Measurements from ENCODE around the gene EGLN3.

Gene EGLN3

GRCh38 chr14:33950320-33951182, at the start of gene EGLN3:
Gene EGLN3, minus strand, starts transcription at chr14:33951074. Its CDS starts 322 bp downstream, at chr14:33950752.
- H3K79me2 ChIP-seq: no peaks in the 10 kb centered on the region
- no peaks in the 10 kb centered on the region for H3K36me3 ChIP-seq (ENCODE audit: control insufficient read depth, insufficient read depth, low read length)
- H2AFZ ChIP-seq: peak within 1 kb of the TSS; percentile 78
- H3K27ac ChIP-seq: no peak within 1 kb of the TSS
- H3K4me3 ChIP-seq (ENCODE audit: low read depth, low read length): peak within 1 kb of the TSS; percentile 45
- peak within 1 kb of the TSS; percentile 85 for H3K4me2 ChIP-seq (ENCODE audit: low read length)
- peaks cover 3% of the 10 kb centered on the region for H3K4me1 ChIP-seq
- TF ChIP-seq CTCF (IDR thresholded peaks at IDR 0.05): no peak
- H3K27me3 ChIP-seq (ENCODE audit: control insufficient read depth, insufficient read depth, low read length): no peaks in the 10 kb centered on the region
- no peak within 1 kb of the TSS for H3K9ac ChIP-seq
- H3K9me3 ChIP-seq (ENCODE audit: control insufficient read depth, low read length): no peaks in the 10 kb centered on the region

- no peak overlapping the region for H3K27ac ChIP-seq
- no peaks in the 10 kb centered on the region for H3K36me3 ChIP-seq (ENCODE audit: control insufficient read depth, insufficient read depth, low read length)
- no peak overlapping the region for H3K4me2 ChIP-seq (ENCODE audit: low read length)
- no peaks in the 10 kb centered on the region for H3K79me2 ChIP-seq
- H2AFZ ChIP-seq: no peak overlapping the region
- H3K9me3 ChIP-seq (ENCODE audit: control insufficient read depth, low read length): no peaks in the 10 kb centered on the region
- TF ChIP-seq CTCF (IDR thresholded peaks at IDR 0.05): no peak
- no peaks in the 10 kb centered on the region for H3K27me3 ChIP-seq (ENCODE audit: control insufficient read depth, insufficient read depth, low read length)
- H3K4me1 ChIP-seq: no peaks in the 10 kb centered on the region
- no peak overlapping the region for H3K4me3 ChIP-seq (ENCODE audit: low read depth, low read length)
- no peak overlapping the region for H3K9ac ChIP-seq
These were observed 49.5 kb upstream of the EGLN3 start for GRCh38 chr14:34000396-34000795.

GRCh38 chr14:33999771-34000291, 49.0 kb upstream of the EGLN3 start:
- Histone ChIP-seq H3K27me3 (ENCODE audit: control insufficient read depth, insufficient read depth, low read length) (no peaks in the 10 kb centered on the region), H3K79me2 (no peaks in the 10 kb centered on the region), H3K4me3 (ENCODE audit: low read depth, low read length) (no peak overlapping the region), H3K9ac (no peak overlapping the region), H3K4me2 (ENCODE audit: low read length) (no peak overlapping the region), H2AFZ (no peak overlapping the region), H3K4me1 (no peaks in the 10 kb centered on the region), H3K27ac (no peak overlapping the region), H3K9me3 (ENCODE audit: control insufficient read depth, low read length) (no peaks in the 10 kb centered on the region), H3K36me3 (ENCODE audit: control insufficient read depth, insufficient read depth, low read length) (no peaks in the 10 kb centered on the region)
- no peak for TF ChIP-seq CTCF (IDR thresholded peaks at IDR 0.05)

- Histone ChIP-seq H3K4me1 (no peaks in the 10 kb centered on the region), H2AFZ (no peak overlapping the region), H3K27ac (no peak overlapping the region), H3K9me3 (ENCODE audit: control insufficient read depth, low read length) (no peaks in the 10 kb centered on the region), H3K9ac (no peak overlapping the region), H3K36me3 (ENCODE audit: control insufficient read depth, insufficient read depth, low read length) (no peaks in the 10 kb centered on the region), H3K79me2 (no peaks in the 10 kb centered on the region), H3K4me2 (ENCODE audit: low read length) (no peak overlapping the region), H3K4me3 (ENCODE audit: low read depth, low read length) (no peak overlapping the region), H3K27me3 (ENCODE audit: control insufficient read depth, insufficient read depth, low read length) (no peaks in the 10 kb centered on the region)
- TF ChIP-seq CTCF (IDR thresholded peaks at IDR 0.05): no peak
These were observed 46.7 kb upstream of the EGLN3 start for GRCh38 chr14:33997611-33998010.
